Endothelial cell (in vitro differentiated cells): ENCODE results near the gene ACSF2. TPM values are rescaled to one million over a fixed set of nuclear protein-coding genes. Genes with fewer than 3 reads are reported as not detected.

ENCODE experiments used
- DNase-seq: peaks from one replicate; pipeline ENCODE4 v3.0.0; 2021; ENCODE audit warnings: low spot score
- H3K27ac Mint-ChIP-seq: one replicate; pipeline ENCODE4 v1.8.0; 2021; ENCODE audit warnings: mixed read lengths, inconsistent platforms; ENCODE audit not compliant: unreplicated experiment
- H3K27me3 Mint-ChIP-seq: one replicate; pipeline ENCODE4 v1.8.0; 2021; ENCODE audit warnings: mild to moderate bottlenecking, moderate library complexity, mixed read lengths, inconsistent platforms; ENCODE audit not compliant: unreplicated experiment
- H3K36me3 Mint-ChIP-seq: one replicate; pipeline ENCODE4 v1.8.0; 2021; ENCODE audit warnings: mild to moderate bottlenecking, low read depth, mixed read lengths, inconsistent platforms; ENCODE audit not compliant: unreplicated experiment
- H3K4me1 Mint-ChIP-seq: one replicate; pipeline ENCODE4 v1.8.0; 2021; ENCODE audit warnings: mild to moderate bottlenecking, mixed read lengths, inconsistent platforms; ENCODE audit not compliant: unreplicated experiment
- H3K4me3 Mint-ChIP-seq: one replicate; pipeline ENCODE4 v1.8.0; 2021; ENCODE audit warnings: mild to moderate bottlenecking, mixed read lengths, inconsistent platforms; ENCODE audit not compliant: unreplicated experiment
- H3K9me3 Mint-ChIP-seq: one replicate; pipeline ENCODE4 v1.8.0; 2021; ENCODE audit warnings: mixed read lengths, inconsistent platforms; ENCODE audit not compliant: unreplicated experiment
- total RNA-seq: library from RNA; stranded (reverse); fragmentation: NEBNext Ultra II Directional; extraction: Animal tissue kit (Norgen Biotek cat#: 25700); gene quantifications from one replicate; pipeline ENCODE4 v1.2.1, GENCODE V29; 2021; ENCODE audit not compliant: unreplicated experiment
- TF ChIP-seq, protein P1 (sequence below): fragments of 200-600 bp; sonication (generic); IDR thresholded peaks from one replicate; pipeline ENCODE4 v1.5.0; 2021; ENCODE audit warnings: antibody characterized with exemption; ENCODE audit not compliant: unreplicated experiment

Gene ACSF2
- total RNA-seq, 1 donor from 2014 or later = 51.0 TPM

DNA sequence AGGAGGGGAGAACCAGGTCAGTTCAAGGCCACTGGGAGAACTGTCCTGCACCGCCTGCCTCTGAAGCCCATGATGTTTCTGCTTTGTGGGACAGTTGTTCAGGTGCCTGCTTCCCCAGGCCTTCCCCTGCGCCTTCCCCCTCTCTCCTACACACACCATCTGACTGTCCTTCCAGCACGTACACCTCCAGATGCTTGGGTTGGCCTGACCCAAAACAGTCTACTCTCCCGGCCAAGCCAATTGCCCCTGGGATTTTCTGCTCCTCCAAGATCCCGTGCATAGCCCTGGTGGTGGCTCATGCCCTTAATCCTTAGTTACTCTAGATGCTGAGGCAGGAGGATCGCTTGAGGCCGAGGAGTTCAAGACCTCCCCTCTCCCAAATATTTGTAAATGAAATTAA is 52.0 kb downstream of the ACSF2 start:
- no peaks in the 10 kb centered on the region for H3K9me3 Mint-ChIP-seq
- TF ChIP-seq, protein P1, sequence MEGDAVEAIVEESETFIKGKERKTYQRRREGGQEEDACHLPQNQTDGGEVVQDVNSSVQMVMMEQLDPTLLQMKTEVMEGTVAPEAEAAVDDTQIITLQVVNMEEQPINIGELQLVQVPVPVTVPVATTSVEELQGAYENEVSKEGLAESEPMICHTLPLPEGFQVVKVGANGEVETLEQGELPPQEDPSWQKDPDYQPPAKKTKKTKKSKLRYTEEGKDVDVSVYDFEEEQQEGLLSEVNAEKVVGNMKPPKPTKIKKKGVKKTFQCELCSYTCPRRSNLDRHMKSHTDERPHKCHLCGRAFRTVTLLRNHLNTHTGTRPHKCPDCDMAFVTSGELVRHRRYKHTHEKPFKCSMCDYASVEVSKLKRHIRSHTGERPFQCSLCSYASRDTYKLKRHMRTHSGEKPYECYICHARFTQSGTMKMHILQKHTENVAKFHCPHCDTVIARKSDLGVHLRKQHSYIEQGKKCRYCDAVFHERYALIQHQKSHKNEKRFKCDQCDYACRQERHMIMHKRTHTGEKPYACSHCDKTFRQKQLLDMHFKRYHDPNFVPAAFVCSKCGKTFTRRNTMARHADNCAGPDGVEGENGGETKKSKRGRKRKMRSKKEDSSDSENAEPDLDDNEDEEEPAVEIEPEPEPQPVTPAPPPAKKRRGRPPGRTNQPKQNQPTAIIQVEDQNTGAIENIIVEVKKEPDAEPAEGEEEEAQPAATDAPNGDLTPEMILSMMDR = no peak
- H3K4me3 Mint-ChIP-seq = peak overlapping the region; percentile 83
- peak overlapping the region; percentile 48 for H3K27ac Mint-ChIP-seq
- no peak for DNase-seq
- peaks cover 22% of the 10 kb centered on the region for H3K36me3 Mint-ChIP-seq
- H3K4me1 Mint-ChIP-seq = peaks cover 5% of the 10 kb centered on the region
- peaks cover 10% of the 10 kb centered on the region for H3K27me3 Mint-ChIP-seq

DNA sequence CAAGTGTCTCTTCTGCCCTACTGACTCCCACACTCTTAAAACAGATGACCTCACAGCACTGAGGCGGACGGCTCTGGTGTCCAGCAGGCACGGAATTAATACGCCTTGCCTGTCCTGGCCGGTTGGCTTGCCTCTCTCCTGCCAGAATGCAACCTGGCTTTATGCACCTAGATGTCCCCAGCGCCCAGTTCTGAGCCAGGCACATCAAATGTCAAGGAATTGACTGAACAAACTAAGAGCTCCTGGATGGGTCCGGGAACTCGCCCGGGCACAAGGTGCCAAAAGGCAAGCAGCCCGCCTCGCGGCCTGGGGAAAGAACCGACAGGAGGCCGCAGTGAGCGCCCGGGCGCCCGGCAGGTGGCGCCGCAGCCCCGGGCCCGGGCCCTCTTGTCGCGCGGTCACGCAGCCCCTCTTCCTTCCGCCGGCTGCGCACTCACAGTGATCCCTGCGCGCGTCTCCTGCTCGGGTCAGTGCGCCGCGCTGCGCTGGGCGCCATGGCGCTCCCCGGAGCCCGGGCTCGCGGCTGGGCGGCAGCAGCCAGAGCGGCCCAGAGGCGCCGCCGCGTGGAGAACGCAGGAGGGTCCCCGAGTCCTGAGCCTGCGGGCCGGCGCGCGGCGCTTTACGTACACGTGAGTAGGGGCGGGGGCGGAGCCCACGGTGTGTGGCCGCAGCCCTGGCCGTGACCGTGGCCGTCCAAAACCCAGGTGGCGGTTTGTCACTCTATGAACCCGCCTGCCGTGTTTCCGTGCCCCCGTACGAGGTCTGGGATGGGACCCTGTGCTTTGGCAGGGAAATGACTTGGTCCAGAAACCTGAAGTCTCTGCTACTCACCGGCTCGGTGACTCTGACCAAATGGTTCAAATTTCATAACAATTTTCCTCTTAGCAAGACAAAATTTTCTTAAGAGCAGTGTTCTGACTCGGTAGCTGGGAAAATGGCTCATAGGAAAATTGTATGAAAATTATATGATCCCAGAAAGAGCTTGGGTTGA is 52.7 kb downstream of the ACSF2 start, which contains the start of gene RSAD1:
Gene RSAD1, plus strand, starts transcription at position 470 of the 991 bp plus-strand sequence. Its CDS starts 25 bp downstream, at position 495.
- Mint-ChIP-seq H3K4me1 (peaks cover 5% of the 10 kb centered on the region), H3K36me3 (peaks cover 15% of the 10 kb centered on the region), H3K27ac (peak within 1 kb of the TSS; percentile 77), H3K9me3 (no peaks in the 10 kb centered on the region), H3K27me3 (peaks cover 8% of the 10 kb centered on the region), H3K4me3 (peak within 1 kb of the TSS; percentile 93)
- TF ChIP-seq, protein P1 = peak; percentile 86
- peak; percentile 87 for DNase-seq

DNA sequence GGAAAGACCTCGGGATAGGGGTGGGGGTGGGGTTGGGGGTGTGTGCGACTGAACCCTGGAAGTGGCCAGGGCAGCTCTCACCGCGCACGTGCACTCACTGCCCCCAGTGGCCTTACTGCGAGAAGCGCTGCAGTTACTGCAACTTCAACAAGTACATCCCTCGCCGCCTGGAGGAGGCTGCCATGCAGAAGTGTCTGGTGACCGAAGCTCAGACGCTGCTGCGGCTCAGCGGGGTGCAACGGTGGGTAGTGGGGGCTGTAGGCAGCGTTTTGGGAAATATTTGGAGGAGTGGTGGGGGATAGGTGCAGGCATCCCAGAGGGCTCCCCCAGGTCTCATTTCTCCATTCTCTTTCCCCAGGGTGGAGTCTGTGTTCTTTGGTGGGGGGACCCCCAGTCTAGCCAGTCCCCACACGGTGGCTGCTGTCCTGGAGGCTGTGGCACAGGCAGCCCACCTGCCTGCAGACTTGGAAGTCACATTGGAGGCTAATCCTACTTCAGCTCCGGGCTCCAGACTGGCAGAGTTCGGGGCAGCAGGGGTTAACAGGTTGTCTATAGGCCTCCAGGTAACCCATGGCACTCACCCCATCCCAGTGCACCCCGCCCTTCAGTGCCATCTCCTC is 53.6 kb downstream of the ACSF2 start:
- peak; percentile 77 for DNase-seq
- H3K27ac Mint-ChIP-seq = peak overlapping the region; percentile 77

DNA sequence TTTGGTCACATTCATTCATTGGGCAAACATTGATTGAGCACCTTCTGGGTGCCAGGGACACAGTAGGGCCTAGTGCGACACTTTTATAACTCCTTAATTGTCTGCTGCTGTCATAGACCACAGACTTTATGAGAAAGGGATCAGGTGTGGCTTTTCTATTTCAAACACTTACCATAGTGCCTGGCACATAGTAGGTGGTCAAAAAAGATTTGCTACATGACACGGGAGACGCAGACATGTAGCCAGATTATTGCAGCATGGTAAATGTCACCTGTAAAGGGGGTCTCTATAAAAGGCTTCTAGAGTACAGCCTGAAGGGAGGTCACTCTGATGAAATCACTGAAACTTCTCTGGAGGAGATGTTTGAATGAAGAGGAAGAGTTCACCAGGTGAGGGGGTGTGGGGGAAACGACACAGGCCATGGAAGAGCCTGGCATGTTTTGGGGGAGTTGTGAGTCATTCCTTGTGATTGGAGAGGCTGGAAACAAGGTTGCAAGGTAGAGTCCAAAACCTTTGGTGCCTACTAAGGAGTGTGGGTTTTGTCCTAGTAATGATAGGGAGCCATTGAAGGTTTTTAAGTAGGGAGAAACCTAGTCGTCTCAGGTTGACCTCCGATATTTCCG is 54.2 kb downstream of the ACSF2 start:
- H3K36me3 Mint-ChIP-seq = peaks cover 13% of the 10 kb centered on the region
- peak overlapping the region; percentile 93 for H3K4me3 Mint-ChIP-seq
- TF ChIP-seq, protein P1 = no peak
- H3K4me1 Mint-ChIP-seq = peaks cover 5% of the 10 kb centered on the region
- H3K9me3 Mint-ChIP-seq = no peaks in the 10 kb centered on the region
- peaks cover 7% of the 10 kb centered on the region for H3K27me3 Mint-ChIP-seq
- H3K27ac Mint-ChIP-seq = no peak overlapping the region
- DNase-seq = no peak

More for the DNA sequence above, 53.6 kb downstream of the ACSF2 start:
- peak overlapping the region; percentile 93 for H3K4me3 Mint-ChIP-seq
- H3K27me3 Mint-ChIP-seq = peaks cover 7% of the 10 kb centered on the region
- H3K9me3 Mint-ChIP-seq = no peaks in the 10 kb centered on the region
- peaks cover 12% of the 10 kb centered on the region for H3K36me3 Mint-ChIP-seq
- TF ChIP-seq, protein P1 = peak; percentile 42
- H3K4me1 Mint-ChIP-seq = peaks cover 5% of the 10 kb centered on the region
